Activated CD4-positive, alpha-beta T cell treated with anti-CD3 and anti-CD28 coated beads, Interleukin-2, amount 50 U/mL, for 4 hours (primary cell): Measurements from ENCODE around the gene ARHGEF11.

Source experiments
- DNase-seq, 2 experiments: peaks; one replicate each; pipeline ENCODE4 v3.0.0-alpha.2; 2020

ARHGEF11 gene

DNA sequence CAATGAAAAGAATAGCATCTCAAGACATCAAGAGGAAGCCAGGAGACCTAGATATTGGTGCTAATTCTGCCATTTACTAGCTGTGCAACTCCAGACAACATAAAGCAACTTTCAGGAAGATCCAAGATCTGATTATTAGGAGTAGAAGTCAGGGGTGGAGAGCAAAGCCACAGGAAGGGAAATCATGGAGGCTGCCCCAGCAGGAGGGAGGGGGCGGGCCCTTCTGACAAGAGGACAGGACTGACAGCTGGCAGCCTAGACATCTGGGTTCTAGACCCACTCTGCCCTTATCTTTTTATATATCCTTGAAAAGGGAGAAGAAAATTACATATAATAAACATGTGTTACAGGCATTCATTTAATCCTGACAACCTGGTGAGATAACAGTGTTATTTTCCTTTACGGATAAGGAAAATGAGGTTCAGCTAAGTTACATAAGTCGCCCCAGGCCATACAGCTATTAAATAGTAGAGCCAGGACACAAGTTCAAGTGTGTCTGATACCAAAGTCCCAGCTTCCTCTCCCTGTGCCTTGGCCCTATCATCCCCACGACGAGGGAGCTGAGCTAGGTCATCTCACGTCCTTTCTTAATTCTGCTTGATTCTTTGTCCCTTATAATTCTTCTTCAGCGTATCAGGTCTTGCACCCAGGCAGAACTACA, 46.6 kb downstream of the ARHGEF11 start:
- DNase-seq = no peak

DNA sequence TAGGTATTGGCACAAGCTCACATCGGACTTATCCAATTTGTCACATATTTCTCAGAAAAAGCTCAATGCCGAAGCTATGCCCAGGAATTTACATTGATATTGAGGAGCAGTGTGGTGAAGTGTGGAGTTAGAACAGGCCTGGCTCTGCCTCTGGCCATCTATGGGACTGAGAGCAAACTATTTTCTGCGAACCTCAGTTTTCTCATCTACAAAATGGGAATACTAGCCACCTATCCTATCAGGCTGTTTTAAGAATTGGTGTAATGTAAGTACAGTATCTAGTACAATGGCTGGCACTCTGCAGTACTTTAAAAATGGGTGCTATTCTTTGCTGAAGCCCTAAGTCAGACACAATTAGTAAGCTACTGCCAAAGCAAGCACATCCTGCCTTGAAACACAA, 47.2 kb downstream of the ARHGEF11 start:
- DNase-seq = no peak

DNA sequence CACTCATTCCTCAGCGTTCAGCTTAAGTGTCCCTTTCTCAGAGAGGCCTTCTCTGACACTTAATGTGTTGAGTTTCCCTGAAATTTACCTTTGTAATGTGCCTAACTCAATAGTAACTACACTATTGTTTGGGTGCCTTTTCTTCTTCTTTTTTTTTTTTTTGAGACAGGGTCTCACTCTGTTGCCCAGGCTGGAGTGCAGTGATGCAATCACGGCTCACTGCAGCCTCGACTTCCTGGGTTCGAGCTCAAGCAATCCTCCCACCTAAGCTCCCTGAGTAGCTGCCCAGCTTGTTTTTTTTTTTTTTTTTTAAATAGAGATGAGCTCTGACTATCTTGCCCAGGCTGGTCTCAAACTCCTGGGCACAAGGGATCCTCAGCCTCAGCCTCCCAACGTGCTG, 50.1 kb downstream of the ARHGEF11 start:
- DNase-seq = no peak

DNA sequence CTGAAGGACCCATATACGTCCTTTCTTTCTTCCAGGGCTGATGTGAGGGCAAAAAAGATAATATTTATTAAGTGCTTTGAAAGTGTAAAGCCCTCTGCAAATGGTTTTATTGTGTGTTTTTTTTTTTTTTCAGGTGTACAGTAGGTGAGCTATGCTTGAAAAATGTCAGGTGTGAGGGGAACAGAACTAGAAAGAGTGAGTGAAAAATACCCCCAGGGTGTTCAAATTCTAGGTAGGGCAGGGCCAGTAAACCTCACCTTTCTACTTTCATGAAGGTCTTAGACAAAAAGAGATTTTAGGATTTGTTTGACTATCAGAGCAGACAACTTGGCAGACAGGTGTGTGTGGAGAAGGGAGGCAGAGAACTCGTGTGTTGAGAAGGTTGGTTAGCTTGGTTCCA, 51.3 kb downstream of the ARHGEF11 start:
- no peak for DNase-seq

DNA sequence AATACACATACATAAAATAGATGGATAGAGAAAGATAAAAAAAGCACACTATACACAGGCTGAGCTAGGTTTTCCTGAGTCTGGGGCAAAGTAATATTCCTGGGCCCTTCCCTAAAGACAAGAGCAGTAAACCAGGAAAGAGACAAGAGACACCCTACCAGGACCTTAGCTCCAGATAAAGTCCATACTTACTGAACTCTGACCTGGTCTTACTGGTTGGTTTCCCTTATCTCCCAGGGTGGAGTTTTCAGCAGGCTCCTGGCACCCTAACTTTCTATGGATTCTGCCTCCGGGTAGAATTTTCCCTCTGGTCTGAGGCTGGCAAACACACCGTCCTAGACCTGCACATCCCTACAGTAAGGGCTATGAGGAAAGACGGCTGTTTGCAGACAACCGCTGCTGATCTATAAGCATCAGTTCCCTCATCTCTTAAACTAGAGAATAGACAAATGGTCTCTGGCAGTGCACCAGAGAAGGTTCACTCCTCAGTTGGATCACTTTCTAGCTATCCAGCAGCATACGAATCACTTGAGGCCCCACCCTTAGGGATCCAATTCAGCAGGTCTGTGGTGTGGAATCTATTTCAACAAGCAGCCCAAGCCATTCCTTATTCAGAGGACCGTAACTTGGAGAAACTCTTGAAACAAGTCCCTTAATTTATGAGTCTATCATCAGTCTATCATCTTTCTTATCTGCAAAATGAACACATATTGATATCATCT, 52.0 kb downstream of the ARHGEF11 start:
- no peak for DNase-seq

DNA sequence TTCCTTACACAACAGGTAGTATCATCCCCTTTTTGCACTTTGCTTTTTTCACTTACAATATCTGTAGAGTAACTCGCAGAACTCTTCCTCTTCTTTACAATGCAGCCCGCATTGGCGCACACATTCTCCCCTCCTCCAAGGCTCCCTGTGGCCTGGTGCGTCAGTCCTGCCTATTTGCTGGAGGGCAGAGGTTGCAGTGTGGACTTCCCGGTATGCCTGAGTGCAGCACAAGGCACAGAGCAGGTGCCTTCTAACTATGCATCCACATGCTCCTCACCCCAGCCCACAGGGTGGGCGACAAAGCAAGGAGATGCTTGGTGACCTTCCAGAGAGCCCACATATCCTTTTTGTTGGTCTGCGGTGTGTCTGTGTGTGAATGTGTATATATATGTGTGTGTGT, 53.3 kb downstream of the ARHGEF11 start:
- no peak for DNase-seq

DNA sequence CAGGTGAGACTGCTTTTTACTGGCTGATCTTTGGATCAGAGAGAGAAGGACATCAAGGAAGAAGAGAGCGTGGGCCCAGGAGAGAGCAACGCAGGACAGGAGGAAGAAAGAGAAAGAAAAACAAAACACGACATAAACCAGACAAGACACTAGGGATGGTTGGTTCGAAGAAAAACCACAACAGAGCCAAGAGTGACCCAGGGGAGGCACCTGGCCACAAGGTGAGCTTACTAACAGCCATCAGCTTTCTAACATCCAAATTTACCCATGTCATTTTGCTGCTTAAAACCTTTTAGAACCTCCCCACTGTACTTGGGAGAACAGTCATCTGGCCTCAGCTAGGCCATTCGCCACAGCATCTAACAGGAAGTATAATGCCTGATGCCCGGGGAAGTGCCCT, 57.8 kb downstream of the ARHGEF11 start:
- DNase-seq = no peak

DNA sequence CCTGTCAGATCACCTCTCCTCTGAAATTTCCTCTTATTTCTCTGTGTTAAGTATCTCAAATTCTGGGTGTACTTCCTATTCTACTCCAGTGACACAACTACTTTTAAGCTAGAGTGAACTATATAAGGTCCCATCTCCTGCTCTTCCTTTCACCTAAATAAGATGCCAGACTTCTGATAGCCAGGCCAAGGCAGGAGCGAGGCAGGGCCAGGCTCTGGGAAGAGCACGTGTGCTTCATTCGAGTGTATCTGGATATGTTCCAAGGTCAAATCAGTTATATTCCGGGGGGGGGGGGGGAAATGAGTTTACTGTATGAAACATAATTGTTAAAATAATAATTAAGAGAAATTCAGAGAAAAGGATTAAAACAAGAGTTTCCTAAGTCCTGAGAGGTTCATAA, 65.0 kb downstream of the ARHGEF11 start:
- DNase-seq = no peak

DNA sequence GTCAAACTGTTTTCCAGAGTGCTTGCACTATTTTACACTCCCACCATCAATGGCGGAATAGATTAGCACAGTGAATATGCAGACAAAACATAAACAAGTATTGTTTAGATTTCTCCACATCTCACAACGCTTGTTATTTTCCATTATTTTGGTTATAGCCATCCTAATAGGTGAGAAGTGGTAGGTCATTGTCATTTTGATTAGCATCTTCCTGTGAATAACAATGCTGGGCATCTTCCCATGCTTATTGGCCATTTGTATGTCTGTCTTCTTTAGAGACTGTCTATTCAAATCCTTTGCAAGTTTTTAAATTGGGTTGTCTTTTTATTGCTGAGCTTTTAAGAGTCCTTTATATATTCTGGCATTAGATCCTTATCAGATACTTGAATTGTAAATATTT, 70.5 kb downstream of the ARHGEF11 start:
- no peak for DNase-seq

DNA sequence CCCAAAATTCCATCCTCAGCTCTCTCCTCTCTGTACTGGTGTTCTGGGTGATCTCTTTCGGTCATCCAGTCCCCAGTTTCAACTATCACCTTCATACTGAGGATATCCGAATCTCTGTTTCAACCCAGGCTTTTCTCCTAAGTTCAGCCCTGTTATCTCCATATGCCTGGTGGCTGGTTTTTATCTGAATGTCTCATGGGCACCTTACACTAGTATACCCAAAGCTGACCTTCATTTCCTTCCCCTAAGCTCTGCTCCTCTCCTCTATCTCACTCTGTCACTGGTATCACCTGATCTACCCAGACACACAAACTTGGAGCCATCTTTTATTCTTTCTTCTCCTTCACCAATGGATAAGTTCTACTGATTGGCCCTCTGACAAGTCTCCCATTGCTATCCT, 72.1 kb downstream of the ARHGEF11 start:
- no peak for DNase-seq

DNA sequence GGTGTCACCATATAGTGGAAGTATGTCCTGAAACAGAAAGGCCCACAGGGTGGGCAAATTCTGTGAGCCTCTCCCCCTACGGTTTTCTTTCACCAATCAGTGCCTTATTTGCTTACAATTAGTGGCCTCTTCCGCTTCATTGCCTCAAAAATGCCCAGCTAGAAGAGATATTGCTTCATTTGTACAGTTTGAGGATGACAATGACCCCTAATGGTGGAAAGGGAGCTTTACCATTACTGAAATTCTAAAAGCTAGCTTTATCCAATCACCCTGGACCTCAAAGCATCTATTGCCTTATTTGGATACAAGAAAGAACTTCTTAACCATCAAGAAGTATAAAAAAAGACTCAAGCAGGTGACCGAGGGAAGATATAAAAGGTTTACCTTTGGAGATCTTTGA, 75.5 kb downstream of the ARHGEF11 start:
- no peak for DNase-seq

DNA sequence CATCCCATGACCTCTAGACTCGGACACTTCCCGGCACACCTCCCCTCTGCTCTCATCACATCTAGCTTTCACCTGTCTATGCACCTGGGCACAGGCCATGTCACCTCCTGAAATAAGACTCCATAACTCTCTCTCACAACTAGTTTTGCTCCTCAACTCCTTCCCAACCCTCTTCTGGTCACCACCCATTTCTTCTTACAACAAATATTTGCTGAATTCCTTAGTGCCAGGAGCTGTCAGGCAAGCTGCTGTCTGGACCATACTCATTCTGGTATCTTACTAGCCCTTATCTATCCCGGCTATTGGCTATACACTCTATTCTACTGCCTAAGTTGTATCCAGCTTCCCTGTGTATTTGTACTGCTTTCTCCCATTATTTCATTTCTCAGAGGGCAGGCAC, 76.0 kb downstream of the ARHGEF11 start:
- no peak for DNase-seq

DNA sequence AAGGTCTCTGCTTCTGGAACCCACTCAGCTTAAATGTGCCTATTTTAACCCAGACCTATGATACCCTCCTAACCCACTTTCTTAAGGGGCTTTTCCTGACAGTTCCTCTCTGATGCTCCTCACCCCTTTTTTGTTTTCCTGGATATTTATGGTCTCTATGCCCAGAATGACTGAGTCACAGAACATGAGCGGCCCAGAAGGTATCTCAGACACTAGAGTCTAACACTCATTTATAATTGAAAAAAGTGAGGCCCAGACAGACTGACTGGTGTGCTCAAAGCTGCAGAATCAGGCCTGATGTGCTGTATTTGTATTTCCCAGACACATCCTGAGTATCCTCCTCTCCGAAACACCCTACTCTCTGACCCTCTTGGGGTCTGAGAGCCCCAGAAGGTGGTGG, 81.1 kb downstream of the ARHGEF11 start:
- no peak for DNase-seq

DNA sequence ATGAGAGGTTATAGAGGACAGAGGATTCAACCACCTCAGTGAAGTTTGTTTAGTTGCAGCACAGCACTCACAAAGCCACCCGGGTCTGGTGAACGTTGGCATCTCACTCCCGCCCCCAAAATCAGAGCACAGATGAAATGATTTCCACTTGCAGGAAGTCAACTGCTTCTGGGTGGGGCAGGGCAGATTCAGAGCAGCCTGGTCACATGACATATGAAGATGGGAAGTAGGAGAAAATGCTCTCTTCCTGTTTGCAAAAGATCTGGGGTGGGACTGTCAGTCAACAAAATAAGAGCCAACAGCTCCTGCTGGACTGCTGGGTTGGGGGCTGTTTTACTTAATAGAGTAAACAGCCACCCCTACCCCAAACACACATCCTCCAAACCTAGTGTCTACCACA, 81.9 kb downstream of the ARHGEF11 start:
- DNase-seq = peak; percentile 11 to 12

DNA sequence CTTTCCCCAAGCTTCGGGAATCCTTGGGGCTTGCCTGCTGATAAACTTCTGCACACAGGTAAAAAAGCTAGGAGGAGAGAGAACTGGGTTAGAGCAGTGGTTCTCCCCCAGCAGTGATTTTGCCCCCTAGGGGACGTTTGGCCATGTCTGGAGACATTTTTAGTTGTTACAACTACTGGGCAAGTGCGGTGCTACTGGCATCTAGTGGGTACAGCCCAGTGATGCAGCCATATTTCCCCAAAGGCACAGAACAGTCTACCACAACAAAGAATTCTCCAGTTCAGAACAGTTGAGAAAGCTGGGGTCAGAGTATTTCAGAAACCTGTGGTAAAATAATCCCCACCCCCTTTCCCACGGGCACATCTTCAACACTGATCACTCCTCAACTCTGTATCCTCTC, 83.8 kb downstream of the ARHGEF11 start:
- no peak for DNase-seq

DNA sequence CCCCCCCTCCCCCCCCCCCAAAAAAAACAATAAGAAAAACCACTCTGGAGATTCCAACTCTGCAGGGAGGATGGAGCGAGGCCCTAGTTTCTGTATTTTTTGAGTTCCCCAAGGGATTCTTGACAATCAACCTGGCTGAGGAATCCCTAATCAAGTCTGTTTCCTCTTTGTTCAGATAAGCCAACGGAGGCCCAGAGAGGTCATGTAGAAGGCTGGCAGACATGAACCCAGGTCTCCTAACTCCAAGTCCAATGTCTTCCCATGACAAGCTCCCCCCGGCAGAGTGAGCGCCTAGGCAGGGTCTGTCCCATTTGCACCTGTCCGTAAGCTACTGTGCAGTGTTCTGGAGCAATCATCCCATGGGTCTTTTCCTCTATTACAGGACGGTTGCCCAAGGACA, 85.6 kb downstream of the ARHGEF11 start:
- DNase-seq = no peak

DNA sequence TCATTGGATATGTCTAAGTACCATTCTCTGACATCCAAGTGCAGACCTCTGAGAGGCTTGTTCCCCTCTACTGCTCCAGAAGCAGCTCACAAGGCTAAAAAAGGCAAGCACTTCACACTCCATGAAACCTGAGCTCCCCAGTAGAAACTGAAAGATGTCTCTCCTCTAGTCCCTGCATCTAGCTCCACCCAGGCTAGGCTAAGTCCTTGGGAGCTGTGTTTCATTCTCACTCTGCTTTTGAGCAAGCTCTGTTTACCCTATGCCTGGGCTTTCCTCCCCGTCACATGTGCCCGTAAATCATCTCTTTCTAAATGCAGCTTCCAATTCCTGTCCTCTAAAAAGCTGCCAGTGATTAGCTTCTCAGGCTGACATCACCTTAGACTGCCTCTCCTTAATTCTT, 86.1 kb downstream of the ARHGEF11 start:
- no peak for DNase-seq

DNA sequence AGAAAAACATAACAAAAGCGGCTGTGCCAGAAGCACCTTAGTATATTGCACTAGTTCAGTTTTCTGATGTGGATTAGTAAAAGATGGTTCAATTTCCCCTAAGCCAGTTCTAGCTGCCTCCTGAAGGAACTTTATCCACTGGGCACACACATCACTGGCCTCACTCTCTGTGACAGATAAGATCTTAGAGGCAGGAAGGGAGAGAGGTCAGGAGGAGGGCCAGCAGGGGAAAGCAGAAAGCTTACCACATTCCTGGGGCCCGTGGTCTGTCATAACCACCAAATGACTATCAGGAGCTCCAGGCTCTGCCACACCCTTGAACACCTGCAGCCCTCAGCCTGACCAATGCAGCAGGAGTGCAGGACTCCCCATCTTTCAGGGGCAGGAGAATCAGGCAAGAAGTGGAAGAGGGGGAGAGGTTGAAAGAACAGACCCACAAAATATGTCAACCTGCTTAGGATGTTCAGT, 87.3 kb downstream of the ARHGEF11 start:
- DNase-seq = no peak

DNA sequence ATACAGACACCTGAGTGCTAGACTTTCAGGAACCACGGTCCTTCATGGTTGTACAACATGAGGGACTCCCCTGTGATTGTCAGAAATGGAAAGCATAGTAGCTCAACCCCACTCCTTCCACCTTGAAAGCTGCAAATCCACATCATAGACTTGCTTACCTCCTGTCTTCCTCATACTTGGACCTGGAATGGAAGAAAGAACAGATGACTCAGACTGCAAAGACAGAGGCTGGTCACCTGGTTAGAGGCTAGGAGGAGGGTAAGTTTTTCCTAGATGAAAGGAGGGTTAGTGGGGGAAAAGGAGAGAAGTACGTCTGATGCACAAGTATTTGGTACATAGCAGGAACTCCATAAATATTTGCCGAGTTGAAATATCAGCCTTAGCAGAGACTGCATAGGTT, 87.9 kb downstream of the ARHGEF11 start:
- no peak for DNase-seq

DNA sequence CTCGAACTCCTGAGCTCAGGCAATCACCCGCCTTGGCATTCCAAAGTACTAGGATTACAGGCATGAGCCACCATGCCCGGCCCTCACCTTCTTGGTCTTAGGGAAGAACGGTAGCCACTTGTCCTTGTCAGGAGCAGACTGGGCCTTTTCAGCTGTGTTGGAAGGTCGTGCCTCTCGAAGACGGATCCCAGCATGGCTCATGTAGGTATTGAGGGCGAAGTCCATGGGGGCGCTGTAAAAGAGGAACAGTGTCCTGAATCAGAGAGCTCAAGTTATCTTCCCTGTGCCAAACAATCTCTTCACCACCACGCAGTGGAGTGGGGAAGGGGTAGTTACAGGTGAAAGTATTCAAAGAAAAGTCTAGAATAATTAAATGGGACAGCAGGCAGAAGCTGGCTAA, 89.2 kb downstream of the ARHGEF11 start:
- no peak for DNase-seq

DNA sequence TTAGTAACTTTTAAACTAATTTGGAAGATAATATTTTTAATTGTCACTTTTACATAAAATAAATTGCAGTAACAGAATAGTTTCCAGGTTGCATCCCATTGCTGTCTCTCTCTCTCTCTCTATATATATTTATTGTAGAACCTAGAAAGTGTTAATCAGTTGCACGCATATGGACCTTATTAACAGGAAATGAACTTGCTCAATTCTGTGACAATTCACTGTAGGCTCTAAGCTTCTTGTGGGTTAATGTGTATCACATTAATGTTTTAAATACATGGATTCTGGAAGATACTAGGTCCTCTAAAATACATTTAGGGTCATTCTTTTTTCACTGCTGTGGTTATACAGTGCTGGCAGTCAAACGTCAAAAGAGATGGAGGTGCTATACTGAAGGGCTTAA, 92.0 kb downstream of the ARHGEF11 start:
- DNase-seq = no peak

DNA sequence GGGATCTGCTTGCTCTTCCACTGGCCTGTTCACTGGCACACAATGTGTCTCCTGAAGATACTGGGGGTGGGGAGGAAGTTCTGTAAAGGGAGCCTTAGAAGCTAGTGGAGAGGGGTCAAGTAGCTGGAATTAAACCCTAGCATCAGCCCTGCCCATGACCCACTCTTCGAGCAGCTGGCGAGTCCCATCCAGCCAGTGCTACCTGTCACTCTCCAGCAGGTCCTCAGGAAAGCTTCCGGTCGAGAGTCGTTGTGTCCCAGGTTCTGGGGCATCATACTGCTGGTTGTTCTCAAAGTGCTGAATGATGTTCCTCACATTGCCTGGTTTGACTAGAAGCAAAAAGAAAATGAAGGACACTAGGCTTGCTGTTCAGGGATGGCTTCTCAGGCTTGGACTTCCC, 94.2 kb downstream of the ARHGEF11 start:
- DNase-seq = no peak

DNA sequence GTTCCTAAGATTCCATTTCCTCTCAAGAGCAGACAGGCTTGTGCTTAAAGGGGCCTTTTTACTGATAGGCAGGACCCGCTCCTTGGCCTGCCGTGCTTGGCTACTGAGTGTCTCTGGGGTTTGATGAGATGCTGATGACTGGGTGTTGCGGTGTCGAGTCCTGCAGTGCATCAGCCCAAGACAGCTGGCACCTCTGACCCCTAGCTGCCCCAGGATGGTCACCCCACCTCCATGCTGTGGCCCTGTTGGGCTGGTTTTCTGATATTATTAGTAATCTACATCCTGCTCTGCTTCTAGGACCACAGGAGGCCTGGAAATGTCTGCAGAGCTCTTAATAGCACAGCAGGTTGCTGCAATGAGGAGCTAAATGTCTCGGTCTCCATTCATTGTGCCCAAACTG, 96.4 kb downstream of the ARHGEF11 start:
- no peak for DNase-seq

DNA sequence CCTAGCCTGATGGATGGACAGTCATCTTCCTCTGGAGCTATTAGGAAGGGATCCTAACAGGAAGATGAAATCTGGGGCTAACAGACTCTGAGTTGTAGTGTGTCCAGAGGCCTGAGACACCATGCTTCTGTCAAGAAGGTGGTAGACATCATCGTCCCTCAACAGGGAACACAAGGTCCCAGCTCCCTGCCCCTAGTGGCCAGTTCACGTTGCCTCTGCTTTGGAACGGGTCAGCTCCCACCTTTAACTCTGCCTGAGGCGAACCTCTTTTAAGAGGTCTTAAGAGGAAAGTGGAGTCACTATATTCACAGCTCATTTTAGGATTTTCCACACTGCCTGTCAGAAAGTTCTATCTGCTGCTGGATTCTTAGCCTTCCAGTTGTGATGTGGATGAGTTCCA, 96.8 kb downstream of the ARHGEF11 start:
- DNase-seq = no peak
